H1 (cell line): ENCODE measurements around the gene C9orf50. TPM values are rescaled to one million over a fixed set of nuclear protein-coding genes. Genes with fewer than 3 reads are reported as not detected.
A peak's percentile ranks its signal among the peaks of the same experiment; 100 is the strongest.

Experiments used
- EGR1 ChIP-seq: IDR thresholded peaks from 2 replicates; pipeline ENCODE4 v1.6.1; 2011; ENCODE audit warnings: low read depth, low read length, borderline replicate concordance
- KDM1A ChIP-seq: fragments of 200-600, 300-600 bp; sonication (generic); IDR thresholded peaks from 2 replicates; pipeline ENCODE4 v1.7.1; 2016; ENCODE audit warnings: mild to moderate bottlenecking, low read length, borderline replicate concordance
- MAX ChIP-seq: IDR thresholded peaks from 2 replicates; pipeline ENCODE4 v1.6.1; 2012; ENCODE audit warnings: inconsistent platforms
- SIX5 ChIP-seq: IDR thresholded peaks from 2 replicates; pipeline ENCODE4 v1.6.1; 2011; ENCODE audit warnings: mild to moderate bottlenecking, low read depth, low read length
- USF2 ChIP-seq: IDR thresholded peaks from 2 replicates; pipeline ENCODE4 v1.6.1; 2011; ENCODE audit warnings: low read length, improper control_type of control experiment
- polyA plus RNA-seq, 7 experiments: library from polyadenylated mRNA; depleted of rRNA in 3 of 7; stranded (reverse) in 5 of 7; unstranded in 2 of 7; fragments of >200 nt in 5 of 7; fragments of 200-250 nt in 2 of 7; gene quantifications; 1 replicate in 5 of 7; 2 replicates in 1 of 7; 4 replicates in 1 of 7; pipeline versions ENCODE4 v1.2.1 to v1.2.3, GENCODE V29; 2011 to 2013; ENCODE audit warnings: missing spikeins in 2 of 7, mixed read lengths in 2 of 7
- total RNA-seq: library from RNA; stranded (reverse); fragmentation: NEBNext Ultra II Directional; extraction: Animal tissue kit (Norgen Biotek cat#: 25700); gene quantifications from 2 replicates; pipeline ENCODE4 v1.2.1, GENCODE V29; 2021
- TF ChIP-seq, protein P1 (sequence below): fragments of 300-600 bp; sonication (generic); IDR thresholded peaks from 2 replicates; pipeline ENCODE4 v1.7.1; 2012; ENCODE audit warnings: low read length, moderate library complexity, mild to moderate bottlenecking, inconsistent platforms; ENCODE audit not compliant: insufficient replicate concordance
- TF ChIP-seq, protein P2 (sequence below): IDR thresholded peaks from 2 replicates; pipeline ENCODE4 v1.6.1; 2012; ENCODE audit warnings: inconsistent platforms

The C9orf50 gene
- total and polyA plus RNA-seq, 2 of the 8 experiments (the other 6 are each of a cell fraction or from before 2014, with no cell fraction given), result not detected

GRCh38 chr9:129602598-129603415, 18.1 kb downstream of the C9orf50 start (continued):
- TF ChIP-seq, protein P1, sequence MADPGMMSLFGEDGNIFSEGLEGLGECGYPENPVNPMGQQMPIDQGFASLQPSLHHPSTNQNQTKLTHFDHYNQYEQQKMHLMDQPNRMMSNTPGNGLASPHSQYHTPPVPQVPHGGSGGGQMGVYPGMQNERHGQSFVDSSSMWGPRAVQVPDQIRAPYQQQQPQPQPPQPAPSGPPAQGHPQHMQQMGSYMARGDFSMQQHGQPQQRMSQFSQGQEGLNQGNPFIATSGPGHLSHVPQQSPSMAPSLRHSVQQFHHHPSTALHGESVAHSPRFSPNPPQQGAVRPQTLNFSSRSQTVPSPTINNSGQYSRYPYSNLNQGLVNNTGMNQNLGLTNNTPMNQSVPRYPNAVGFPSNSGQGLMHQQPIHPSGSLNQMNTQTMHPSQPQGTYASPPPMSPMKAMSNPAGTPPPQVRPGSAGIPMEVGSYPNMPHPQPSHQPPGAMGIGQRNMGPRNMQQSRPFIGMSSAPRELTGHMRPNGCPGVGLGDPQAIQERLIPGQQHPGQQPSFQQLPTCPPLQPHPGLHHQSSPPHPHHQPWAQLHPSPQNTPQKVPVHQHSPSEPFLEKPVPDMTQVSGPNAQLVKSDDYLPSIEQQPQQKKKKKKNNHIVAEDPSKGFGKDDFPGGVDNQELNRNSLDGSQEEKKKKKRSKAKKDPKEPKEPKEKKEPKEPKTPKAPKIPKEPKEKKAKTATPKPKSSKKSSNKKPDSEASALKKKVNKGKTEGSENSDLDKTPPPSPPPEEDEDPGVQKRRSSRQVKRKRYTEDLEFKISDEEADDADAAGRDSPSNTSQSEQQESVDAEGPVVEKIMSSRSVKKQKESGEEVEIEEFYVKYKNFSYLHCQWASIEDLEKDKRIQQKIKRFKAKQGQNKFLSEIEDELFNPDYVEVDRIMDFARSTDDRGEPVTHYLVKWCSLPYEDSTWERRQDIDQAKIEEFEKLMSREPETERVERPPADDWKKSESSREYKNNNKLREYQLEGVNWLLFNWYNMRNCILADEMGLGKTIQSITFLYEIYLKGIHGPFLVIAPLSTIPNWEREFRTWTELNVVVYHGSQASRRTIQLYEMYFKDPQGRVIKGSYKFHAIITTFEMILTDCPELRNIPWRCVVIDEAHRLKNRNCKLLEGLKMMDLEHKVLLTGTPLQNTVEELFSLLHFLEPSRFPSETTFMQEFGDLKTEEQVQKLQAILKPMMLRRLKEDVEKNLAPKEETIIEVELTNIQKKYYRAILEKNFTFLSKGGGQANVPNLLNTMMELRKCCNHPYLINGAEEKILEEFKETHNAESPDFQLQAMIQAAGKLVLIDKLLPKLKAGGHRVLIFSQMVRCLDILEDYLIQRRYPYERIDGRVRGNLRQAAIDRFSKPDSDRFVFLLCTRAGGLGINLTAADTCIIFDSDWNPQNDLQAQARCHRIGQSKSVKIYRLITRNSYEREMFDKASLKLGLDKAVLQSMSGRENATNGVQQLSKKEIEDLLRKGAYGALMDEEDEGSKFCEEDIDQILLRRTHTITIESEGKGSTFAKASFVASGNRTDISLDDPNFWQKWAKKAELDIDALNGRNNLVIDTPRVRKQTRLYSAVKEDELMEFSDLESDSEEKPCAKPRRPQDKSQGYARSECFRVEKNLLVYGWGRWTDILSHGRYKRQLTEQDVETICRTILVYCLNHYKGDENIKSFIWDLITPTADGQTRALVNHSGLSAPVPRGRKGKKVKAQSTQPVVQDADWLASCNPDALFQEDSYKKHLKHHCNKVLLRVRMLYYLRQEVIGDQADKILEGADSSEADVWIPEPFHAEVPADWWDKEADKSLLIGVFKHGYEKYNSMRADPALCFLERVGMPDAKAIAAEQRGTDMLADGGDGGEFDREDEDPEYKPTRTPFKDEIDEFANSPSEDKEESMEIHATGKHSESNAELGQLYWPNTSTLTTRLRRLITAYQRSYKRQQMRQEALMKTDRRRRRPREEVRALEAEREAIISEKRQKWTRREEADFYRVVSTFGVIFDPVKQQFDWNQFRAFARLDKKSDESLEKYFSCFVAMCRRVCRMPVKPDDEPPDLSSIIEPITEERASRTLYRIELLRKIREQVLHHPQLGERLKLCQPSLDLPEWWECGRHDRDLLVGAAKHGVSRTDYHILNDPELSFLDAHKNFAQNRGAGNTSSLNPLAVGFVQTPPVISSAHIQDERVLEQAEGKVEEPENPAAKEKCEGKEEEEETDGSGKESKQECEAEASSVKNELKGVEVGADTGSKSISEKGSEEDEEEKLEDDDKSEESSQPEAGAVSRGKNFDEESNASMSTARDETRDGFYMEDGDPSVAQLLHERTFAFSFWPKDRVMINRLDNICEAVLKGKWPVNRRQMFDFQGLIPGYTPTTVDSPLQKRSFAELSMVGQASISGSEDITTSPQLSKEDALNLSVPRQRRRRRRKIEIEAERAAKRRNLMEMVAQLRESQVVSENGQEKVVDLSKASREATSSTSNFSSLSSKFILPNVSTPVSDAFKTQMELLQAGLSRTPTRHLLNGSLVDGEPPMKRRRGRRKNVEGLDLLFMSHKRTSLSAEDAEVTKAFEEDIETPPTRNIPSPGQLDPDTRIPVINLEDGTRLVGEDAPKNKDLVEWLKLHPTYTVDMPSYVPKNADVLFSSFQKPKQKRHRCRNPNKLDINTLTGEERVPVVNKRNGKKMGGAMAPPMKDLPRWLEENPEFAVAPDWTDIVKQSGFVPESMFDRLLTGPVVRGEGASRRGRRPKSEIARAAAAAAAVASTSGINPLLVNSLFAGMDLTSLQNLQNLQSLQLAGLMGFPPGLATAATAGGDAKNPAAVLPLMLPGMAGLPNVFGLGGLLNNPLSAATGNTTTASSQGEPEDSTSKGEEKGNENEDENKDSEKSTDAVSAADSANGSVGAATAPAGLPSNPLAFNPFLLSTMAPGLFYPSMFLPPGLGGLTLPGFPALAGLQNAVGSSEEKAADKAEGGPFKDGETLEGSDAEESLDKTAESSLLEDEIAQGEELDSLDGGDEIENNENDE, result no peak
- TF ChIP-seq, protein P2, sequence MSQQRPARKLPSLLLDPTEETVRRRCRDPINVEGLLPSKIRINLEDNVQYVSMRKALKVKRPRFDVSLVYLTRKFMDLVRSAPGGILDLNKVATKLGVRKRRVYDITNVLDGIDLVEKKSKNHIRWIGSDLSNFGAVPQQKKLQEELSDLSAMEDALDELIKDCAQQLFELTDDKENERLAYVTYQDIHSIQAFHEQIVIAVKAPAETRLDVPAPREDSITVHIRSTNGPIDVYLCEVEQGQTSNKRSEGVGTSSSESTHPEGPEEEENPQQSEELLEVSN, result no peak
- TF ChIP-seq EGR1 (peak; percentile 46; the same call in 1 of the 2 replicates), MAX (0 out of 2 replicates have a peak, but pooled peaks have one; percentile 12), USF2 (no peak), KDM1A (peak; percentile 92), SIX5 (no peak)
